Esophagus squamous epithelium (tissue), 4 donors: ENCODE data around the gene CDHR3.

Experiments
- CTCF ChIP-seq, 6 experiments: fragments of 450-650 bp in 4 of 6; fragments of 200-600 bp in 2 of 6; sonication (generic) in 2 of 6; IDR thresholded peaks; one replicate each; pipeline ENCODE4 v1.5.1; 2016 to 2019; ENCODE audit warnings: antibody characterized with exemption in 6 of 6, mild to moderate bottlenecking in 4 of 6, moderate library complexity in 4 of 6
- POLR2A ChIP-seq, 4 donors: fragments of 450-650 bp; IDR thresholded peaks; one replicate each; pipeline ENCODE4 v1.6.1; 2017; ENCODE audit warnings: antibody characterized with exemption in 4 of 4, mild to moderate bottlenecking in 4 of 4, moderate library complexity in 3 of 4

- no peak for TF ChIP-seq CTCF (IDR thresholded peaks at IDR 0.05)
- no peak for TF ChIP-seq POLR2A (IDR thresholded peaks at IDR 0.05)
These were observed 85.0 kb downstream of the CDHR3 start for GRCh38 chr7:106047818-106048705.
